Neural progenitor cell (in vitro differentiated cells): Measurements from ENCODE around the gene TLDC2. TPM values are rescaled to one million over a fixed set of nuclear protein-coding genes. Genes with fewer than 3 reads are reported as not detected.

Experiments
- DNase-seq: peaks from one replicate; pipeline ENCODE4 v3.0.0-alpha.2; 2016; ENCODE audit warnings: low spot score
- H2AFZ ChIP-seq: fragments of 200-600 bp; sonication (generic); replicated peaks from 2 replicates; pipeline ENCODE4 v1.6.1; 2016; ENCODE audit warnings: antibody characterized with exemption
- H3F3A ChIP-seq: fragments of 200-600 bp; sonication (generic); 2 replicates; pipeline ENCODE4 v1.6.1; 2016; ENCODE audit warnings: antibody characterized with exemption, low read depth
- H3K27ac ChIP-seq: fragments of 200-600 bp; sonication (generic); 2 replicates; pipeline ENCODE4 v1.5.1; 2016; ENCODE audit warnings: mild to moderate bottlenecking
- H3K27me3 ChIP-seq: fragments of 200-600 bp; sonication (generic); 2 replicates; pipeline ENCODE4 v1.6.1; 2016; ENCODE audit warnings: mild to moderate bottlenecking, moderate library complexity
- H3K36me3 ChIP-seq: fragments of 200-600 bp; sonication (generic); 2 replicates; pipeline ENCODE4 v1.5.1; 2016
- H3K4me1 ChIP-seq: fragments of 200-600 bp; sonication (generic); 2 replicates; pipeline ENCODE4 v1.6.1; 2016; ENCODE audit warnings: mixed run types
- H3K4me2 ChIP-seq: fragments of 200-600 bp; sonication (generic); 2 replicates; pipeline ENCODE4 v1.6.1; 2016
- H3K4me3 ChIP-seq: fragments of 200-600 bp; sonication (generic); 2 replicates; pipeline ENCODE4 v1.5.1; 2016
- H3K79me2 ChIP-seq: fragments of 200-600 bp; sonication (generic); 2 replicates; pipeline ENCODE4 v1.6.1; 2016; ENCODE audit warnings: low read depth
- H3K9ac ChIP-seq: fragments of 200-600 bp; sonication (generic); 2 replicates; pipeline ENCODE4 v1.6.1; 2016
- H3K9me3 ChIP-seq: fragments of 200-600 bp; sonication (generic); 2 replicates; pipeline ENCODE4 v1.5.1; 2016; ENCODE audit warnings: low read depth
- H4K20me1 ChIP-seq: fragments of 200-600 bp; sonication (generic); 2 replicates; pipeline ENCODE4 v1.6.1; 2016; ENCODE audit warnings: low read depth
- H3K27ac Mint-ChIP-seq: 3 replicates; pipeline ENCODE4 v1.8.0; 2021; ENCODE audit warnings: mixed read lengths
- H3K27me3 Mint-ChIP-seq: 2 replicates; pipeline ENCODE4 v1.8.0; 2022; ENCODE audit warnings: low read depth, mild to moderate bottlenecking, inconsistent platforms, moderate library complexity, mixed read lengths; ENCODE audit not compliant: insufficient read depth
- H3K36me3 Mint-ChIP-seq: 3 replicates; pipeline ENCODE4 v1.8.0; 2021; ENCODE audit warnings: mixed read lengths
- H3K4me1 Mint-ChIP-seq: 3 replicates; pipeline ENCODE4 v1.8.0; 2021; ENCODE audit warnings: mixed read lengths
- H3K4me3 Mint-ChIP-seq: 3 replicates; pipeline ENCODE4 v1.8.0; 2021; ENCODE audit warnings: mild to moderate bottlenecking, moderate library complexity, mixed read lengths
- H3K9me3 Mint-ChIP-seq: 3 replicates; pipeline ENCODE4 v1.8.0; 2020; ENCODE audit warnings: mixed read lengths
- EZH2 ChIP-seq: fragments of 200-600 bp; sonication (generic); IDR thresholded peaks from 2 replicates; pipeline ENCODE4 v1.6.1; 2017; ENCODE audit warnings: antibody characterized with exemption, mild to moderate bottlenecking, moderate library complexity
- EZH2phosphoT487 ChIP-seq: fragments of 200-600 bp; sonication (generic); IDR thresholded peaks from 2 replicates; pipeline ENCODE4 v1.6.1; 2017; ENCODE audit warnings: antibody characterized with exemption
- total RNA-seq: library from RNA; depleted of rRNA; stranded (reverse); fragments of >200 nt; gene quantifications from 2 replicates; pipeline ENCODE4 v1.2.3, GENCODE V29; 2015; ENCODE audit warnings: low replicate concordance
- TF ChIP-seq, protein P1 (sequence below): fragments of 200-600 bp; sonication (generic); IDR thresholded peaks from 2 replicates; pipeline ENCODE4 v1.5.1; 2017; ENCODE audit warnings: antibody characterized with exemption, mild to moderate bottlenecking

The TLDC2 gene
- total RNA-seq, 1 donor from 2014 or later = 2.4 TPM

- no peaks in the 10 kb centered on the region for H3K36me3 Mint-ChIP-seq
- Histone ChIP-seq H3K4me1 (peaks cover 7% of the 10 kb centered on the region), H3K9ac (no peak overlapping the region), H3K27me3 (no peaks in the 10 kb centered on the region), H2AFZ (no peak overlapping the region), H3F3A (peaks cover 25% of the 10 kb centered on the region), H3K9me3 (no peaks in the 10 kb centered on the region), H3K27ac (no peak overlapping the region), H3K79me2 (no peaks in the 10 kb centered on the region), H4K20me1 (no peaks in the 10 kb centered on the region), H3K4me2 (no peak overlapping the region), H3K36me3 (no peaks in the 10 kb centered on the region), H3K4me3 (no peak overlapping the region)
- H3K27ac Mint-ChIP-seq = no peak overlapping the region
- peaks cover 8% of the 10 kb centered on the region for H3K27me3 Mint-ChIP-seq
- H3K4me1 Mint-ChIP-seq = peaks cover 19% of the 10 kb centered on the region
- H3K4me3 Mint-ChIP-seq = no peak overlapping the region
- no peaks in the 10 kb centered on the region for H3K9me3 Mint-ChIP-seq
- peak; percentile 28 for DNase-seq
- TF ChIP-seq, protein P1, sequence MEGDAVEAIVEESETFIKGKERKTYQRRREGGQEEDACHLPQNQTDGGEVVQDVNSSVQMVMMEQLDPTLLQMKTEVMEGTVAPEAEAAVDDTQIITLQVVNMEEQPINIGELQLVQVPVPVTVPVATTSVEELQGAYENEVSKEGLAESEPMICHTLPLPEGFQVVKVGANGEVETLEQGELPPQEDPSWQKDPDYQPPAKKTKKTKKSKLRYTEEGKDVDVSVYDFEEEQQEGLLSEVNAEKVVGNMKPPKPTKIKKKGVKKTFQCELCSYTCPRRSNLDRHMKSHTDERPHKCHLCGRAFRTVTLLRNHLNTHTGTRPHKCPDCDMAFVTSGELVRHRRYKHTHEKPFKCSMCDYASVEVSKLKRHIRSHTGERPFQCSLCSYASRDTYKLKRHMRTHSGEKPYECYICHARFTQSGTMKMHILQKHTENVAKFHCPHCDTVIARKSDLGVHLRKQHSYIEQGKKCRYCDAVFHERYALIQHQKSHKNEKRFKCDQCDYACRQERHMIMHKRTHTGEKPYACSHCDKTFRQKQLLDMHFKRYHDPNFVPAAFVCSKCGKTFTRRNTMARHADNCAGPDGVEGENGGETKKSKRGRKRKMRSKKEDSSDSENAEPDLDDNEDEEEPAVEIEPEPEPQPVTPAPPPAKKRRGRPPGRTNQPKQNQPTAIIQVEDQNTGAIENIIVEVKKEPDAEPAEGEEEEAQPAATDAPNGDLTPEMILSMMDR = peak; percentile 22
- TF ChIP-seq EZH2 = no peak
Observed at GRCh38 chr20:36885356-36885755, 9.4 kb downstream of the TLDC2 start.

- Histone ChIP-seq H3K27ac (peak overlapping the region; percentile 33), H3K36me3 (no peaks in the 10 kb centered on the region), H2AFZ (peak overlapping the region; percentile 93), H3K4me1 (peaks cover 7% of the 10 kb centered on the region), H4K20me1 (no peaks in the 10 kb centered on the region), H3K4me2 (peak overlapping the region; percentile 72), H3K9ac (no peak overlapping the region), H3K27me3 (no peaks in the 10 kb centered on the region), H3K9me3 (no peaks in the 10 kb centered on the region), H3K79me2 (no peaks in the 10 kb centered on the region), H3F3A (peaks cover 25% of the 10 kb centered on the region), H3K4me3 (peak overlapping the region; percentile 37)
- H3K4me3 Mint-ChIP-seq = peak overlapping the region; percentile 68
- TF ChIP-seq, protein P1 = peak; percentile 90
- TF ChIP-seq EZH2phosphoT487 (no peak), EZH2 (no peak)
- peaks cover 19% of the 10 kb centered on the region for H3K4me1 Mint-ChIP-seq
- no peaks in the 10 kb centered on the region for H3K9me3 Mint-ChIP-seq
- peaks cover 2% of the 10 kb centered on the region for H3K27me3 Mint-ChIP-seq
- peak; percentile 92 for DNase-seq
- H3K36me3 Mint-ChIP-seq = no peaks in the 10 kb centered on the region
- H3K27ac Mint-ChIP-seq = peak overlapping the region; percentile 71
Observed at GRCh38 chr20:36886859-36887751, 11.2 kb downstream of the TLDC2 start.

- no peak overlapping the region for H3K27ac ChIP-seq
- H3K79me2 ChIP-seq = no peaks in the 10 kb centered on the region
- H3K4me3 ChIP-seq = peak overlapping the region; percentile 37
- Mint-ChIP-seq H3K4me3 (peak overlapping the region; percentile 68), H3K27me3 (peaks cover 2% of the 10 kb centered on the region), H3K36me3 (no peaks in the 10 kb centered on the region), H3K27ac (no peak overlapping the region), H3K4me1 (peaks cover 19% of the 10 kb centered on the region), H3K9me3 (no peaks in the 10 kb centered on the region)
- H3K36me3 ChIP-seq = no peaks in the 10 kb centered on the region
- no peak overlapping the region for H3K9ac ChIP-seq
- H3K4me1 ChIP-seq = peaks cover 7% of the 10 kb centered on the region
- no peaks in the 10 kb centered on the region for H4K20me1 ChIP-seq
- H2AFZ ChIP-seq = peak overlapping the region; percentile 93
- peak; percentile 31 for DNase-seq
- TF ChIP-seq, protein P1 = no peak
- TF ChIP-seq EZH2phosphoT487 = no peak
- TF ChIP-seq EZH2 = no peak
- no peaks in the 10 kb centered on the region for H3K27me3 ChIP-seq
- peak overlapping the region; percentile 72 for H3K4me2 ChIP-seq
- peaks cover 25% of the 10 kb centered on the region for H3F3A ChIP-seq
- no peaks in the 10 kb centered on the region for H3K9me3 ChIP-seq
Observed at GRCh38 chr20:36887752-36888090, 11.8 kb downstream of the TLDC2 start.
